Myocyte (in vitro differentiated cells): Measurements from ENCODE around the gene VPS54. TPM values are rescaled to one million over a fixed set of nuclear protein-coding genes. Genes with fewer than 3 reads are reported as not detected.
"Not testable (repeated sequence)": the region's sequence is repeated elsewhere in the genome, so short reads cannot be mapped to it uniquely, and the experiment has no call there.

Experiments used
- DNase-seq: peaks from one replicate; pipeline ENCODE4 v3.0.0-alpha.2; 2012; ENCODE audit warnings: low read depth
- total RNA-seq: library from RNA; depleted of rRNA; stranded (reverse); fragments of >200 nt; gene quantifications from 2 replicates; pipeline ENCODE4 v1.2.3, GENCODE V29; 2014

VPS54 gene
- total RNA-seq, 1 donor from 2014 or later, result 18.1 TPM

- DNase-seq, result not testable (repeated sequence)
Measured at GRCh38 chr2:63994329-63995070, 24.7 kb downstream of the VPS54 start.

- no peak for DNase-seq
Measured at GRCh38 chr2:63993871-63994270, 25.4 kb downstream of the VPS54 start.

GRCh38 chr2:63993130-63993584, 26.1 kb downstream of the VPS54 start:
- not testable (repeated sequence) for DNase-seq

- no peak for DNase-seq
Measured at GRCh38 chr2:63992061-63992685, 27.1 kb downstream of the VPS54 start.

GRCh38 chr2:63991173-63991999, 27.8 kb downstream of the VPS54 start:
- not testable (repeated sequence) for DNase-seq

- no peak for DNase-seq
Measured at GRCh38 chr2:63990072-63990471, 29.2 kb downstream of the VPS54 start.

- not testable (repeated sequence) for DNase-seq
Measured at GRCh38 chr2:63988842-63989436, 30.3 kb downstream of the VPS54 start.

GRCh38 chr2:63984606-63985359, 34.4 kb downstream of the VPS54 start:
- no peak for DNase-seq

GRCh38 chr2:63983986-63984605, 35.1 kb downstream of the VPS54 start:
- no peak for DNase-seq

- DNase-seq, result no peak
Measured at GRCh38 chr2:63982335-63982734, 36.9 kb downstream of the VPS54 start.

- DNase-seq, result no peak
Measured at GRCh38 chr2:63981702-63982103, 37.5 kb downstream of the VPS54 start.

- no peak for DNase-seq
Measured at GRCh38 chr2:63980794-63981193, 38.4 kb downstream of the VPS54 start.

GRCh38 chr2:63977904-63978303, 41.3 kb downstream of the VPS54 start:
- DNase-seq, result no peak

GRCh38 chr2:63976125-63976510, 43.1 kb downstream of the VPS54 start:
- DNase-seq, result no peak

- no peak for DNase-seq
Measured at GRCh38 chr2:63975437-63976124, 43.6 kb downstream of the VPS54 start.

- DNase-seq, result not testable (repeated sequence)
Measured at GRCh38 chr2:63975036-63975435, 44.2 kb downstream of the VPS54 start.

GRCh38 chr2:63962186-63962585, 57.0 kb downstream of the VPS54 start:
- no peak for DNase-seq

- peak; percentile 2 for DNase-seq
Measured at GRCh38 chr2:63950414-63950813, 68.8 kb downstream of the VPS54 start.

- peak; percentile 39 for DNase-seq
Measured at GRCh38 chr2:63942788-63943187, 76.4 kb downstream of the VPS54 start.

GRCh38 chr2:63932104-63932503, 87.1 kb downstream of the VPS54 start:
- DNase-seq, result not testable (repeated sequence)
